ENCODE data around the gene ACTR1A.

DNA sequence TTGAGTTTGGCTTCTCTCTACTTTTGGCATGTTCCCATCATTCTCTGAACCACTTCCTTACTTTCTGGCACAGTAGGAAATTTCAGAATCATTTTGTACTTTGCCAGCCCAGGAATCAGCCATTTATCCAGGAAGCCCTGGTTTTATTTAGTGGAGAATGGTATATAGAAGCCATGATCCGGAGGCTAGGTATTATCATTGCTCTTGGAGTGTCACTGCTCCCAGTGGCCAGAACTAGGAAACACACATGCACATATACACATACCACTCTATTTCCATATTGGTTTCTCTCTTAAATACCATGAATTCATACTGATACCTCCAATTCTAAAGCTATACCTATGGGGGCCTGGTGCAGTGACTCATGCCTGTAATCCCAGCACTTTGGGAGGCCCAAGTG lies 37.5 kb upstream of the ACTR1A start:
- TF ChIP-seq, protein P1, sequence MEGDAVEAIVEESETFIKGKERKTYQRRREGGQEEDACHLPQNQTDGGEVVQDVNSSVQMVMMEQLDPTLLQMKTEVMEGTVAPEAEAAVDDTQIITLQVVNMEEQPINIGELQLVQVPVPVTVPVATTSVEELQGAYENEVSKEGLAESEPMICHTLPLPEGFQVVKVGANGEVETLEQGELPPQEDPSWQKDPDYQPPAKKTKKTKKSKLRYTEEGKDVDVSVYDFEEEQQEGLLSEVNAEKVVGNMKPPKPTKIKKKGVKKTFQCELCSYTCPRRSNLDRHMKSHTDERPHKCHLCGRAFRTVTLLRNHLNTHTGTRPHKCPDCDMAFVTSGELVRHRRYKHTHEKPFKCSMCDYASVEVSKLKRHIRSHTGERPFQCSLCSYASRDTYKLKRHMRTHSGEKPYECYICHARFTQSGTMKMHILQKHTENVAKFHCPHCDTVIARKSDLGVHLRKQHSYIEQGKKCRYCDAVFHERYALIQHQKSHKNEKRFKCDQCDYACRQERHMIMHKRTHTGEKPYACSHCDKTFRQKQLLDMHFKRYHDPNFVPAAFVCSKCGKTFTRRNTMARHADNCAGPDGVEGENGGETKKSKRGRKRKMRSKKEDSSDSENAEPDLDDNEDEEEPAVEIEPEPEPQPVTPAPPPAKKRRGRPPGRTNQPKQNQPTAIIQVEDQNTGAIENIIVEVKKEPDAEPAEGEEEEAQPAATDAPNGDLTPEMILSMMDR (conservative IDR thresholded peaks at IDR 0.05; ENCODE audit: low read depth, low read length): peak; percentile 38
- no peak for TF ChIP-seq EZH2 (IDR thresholded peaks at IDR 0.05; ENCODE audit: borderline replicate concordance, low read depth, low read length, poor library complexity, severe bottlenecking)
